NCI-H1417 treated with DMSO at 0.1 percent for 48 hours (cell line): Measurements from ENCODE around the gene CTSC.
A peak's percentile ranks its signal among the peaks of the same experiment; 100 is the strongest.
"Not testable (repeated sequence)": the region's sequence is repeated elsewhere in the genome, so short reads cannot be mapped to it uniquely, and the experiment has no call there.

Experiments used
- DNase-seq: peaks from one replicate; lab custom pipeline; 2025; lab: John Stamatoyannopoulos, UW

The CTSC gene

DNA sequence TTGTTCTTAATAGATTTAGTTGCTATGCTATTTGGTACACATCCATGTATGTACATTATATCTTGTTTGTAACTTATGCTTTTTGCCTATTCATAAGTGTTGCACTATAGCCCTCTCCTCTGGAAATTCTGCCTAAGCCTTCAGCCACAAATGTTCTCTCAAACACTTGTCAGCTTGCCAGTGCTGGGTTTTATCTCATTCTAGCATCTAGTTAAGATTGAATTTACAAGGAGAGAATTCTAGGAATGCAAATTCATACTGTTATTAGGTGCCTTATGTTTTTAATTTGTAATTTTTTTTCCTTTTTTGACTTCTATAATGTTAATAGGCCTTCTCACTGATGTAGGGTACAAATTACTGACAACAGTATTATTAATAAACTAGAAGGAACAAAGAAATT, 14.6 kb upstream of the CTSC start:
- DNase-seq: no peak

DNA sequence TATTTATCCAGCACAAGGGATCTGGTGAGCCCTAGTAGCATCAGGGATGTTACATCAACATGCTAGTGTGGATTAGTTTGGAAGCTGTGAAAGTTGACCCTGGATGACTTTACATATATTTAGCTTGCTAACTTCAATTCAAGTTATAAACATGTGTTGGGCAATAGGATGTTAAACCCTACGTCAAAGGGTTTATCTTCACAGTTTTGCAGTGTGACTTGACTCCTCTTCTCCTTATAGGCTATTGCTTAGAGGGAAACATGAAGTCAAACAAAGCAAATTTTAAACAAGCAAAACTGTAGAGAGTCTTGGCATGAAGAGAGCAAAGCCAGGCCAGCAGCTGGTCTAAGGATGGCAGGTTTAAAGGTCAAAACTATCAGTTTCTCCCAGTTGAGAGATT, 11.3 kb upstream of the CTSC start:
- DNase-seq: no peak

DNA sequence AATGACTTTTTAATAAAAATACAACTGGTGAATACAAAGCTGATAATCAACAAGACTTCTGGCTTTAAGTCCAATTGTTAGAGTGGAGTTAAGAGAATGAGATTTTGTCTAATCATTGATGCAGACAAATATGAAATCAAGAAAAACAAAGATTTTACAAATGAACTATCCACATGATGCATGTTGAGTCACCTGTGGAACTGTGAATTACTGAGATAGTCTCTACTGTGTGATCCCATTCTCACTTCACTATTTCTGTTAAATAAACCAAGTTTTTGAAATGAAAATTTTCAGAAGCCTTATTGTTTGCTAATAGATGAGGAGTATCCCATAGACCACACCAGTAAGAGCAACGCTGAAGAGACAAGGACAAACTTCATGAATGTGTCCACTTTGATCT, 8.4 kb upstream of the CTSC start:
- DNase-seq: no peak

DNA sequence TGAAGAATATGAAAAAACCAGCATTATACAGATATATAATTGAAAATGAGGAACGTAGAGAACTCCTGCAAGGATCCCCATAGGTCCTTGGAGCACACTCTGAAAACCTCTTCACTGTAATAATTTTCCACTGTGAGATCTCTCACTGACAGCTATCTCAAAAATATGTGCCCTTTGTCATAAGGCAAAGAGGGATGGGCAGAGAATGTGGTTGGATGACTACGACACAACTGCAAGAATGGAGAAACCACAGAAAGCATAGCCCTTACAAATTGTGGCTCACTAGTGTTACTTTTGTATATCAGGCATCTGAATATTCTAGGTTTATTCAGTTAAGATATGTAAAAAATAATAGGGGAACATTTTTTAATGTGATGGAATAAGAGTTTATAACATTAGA, 7.9 kb upstream of the CTSC start:
- no peak for DNase-seq

DNA sequence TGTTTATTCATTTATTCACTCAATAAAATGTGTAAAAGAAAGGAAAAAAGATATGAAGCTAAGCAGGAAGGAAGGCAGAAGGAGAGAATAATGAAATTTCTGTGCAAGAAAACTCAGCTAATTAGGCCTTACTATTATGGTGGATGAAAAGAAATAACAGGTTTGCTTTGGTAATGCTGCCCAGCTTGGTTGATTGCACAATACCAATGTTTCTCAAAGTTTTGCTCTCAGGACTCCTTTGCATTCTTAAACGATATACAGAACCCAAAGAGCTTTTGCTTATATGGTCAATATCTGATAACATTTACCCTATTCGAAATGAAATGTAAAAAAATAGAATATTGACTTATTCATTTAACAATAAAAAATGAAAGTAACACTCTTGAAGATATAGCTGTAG, 7.3 kb upstream of the CTSC start:
- no peak for DNase-seq

DNA sequence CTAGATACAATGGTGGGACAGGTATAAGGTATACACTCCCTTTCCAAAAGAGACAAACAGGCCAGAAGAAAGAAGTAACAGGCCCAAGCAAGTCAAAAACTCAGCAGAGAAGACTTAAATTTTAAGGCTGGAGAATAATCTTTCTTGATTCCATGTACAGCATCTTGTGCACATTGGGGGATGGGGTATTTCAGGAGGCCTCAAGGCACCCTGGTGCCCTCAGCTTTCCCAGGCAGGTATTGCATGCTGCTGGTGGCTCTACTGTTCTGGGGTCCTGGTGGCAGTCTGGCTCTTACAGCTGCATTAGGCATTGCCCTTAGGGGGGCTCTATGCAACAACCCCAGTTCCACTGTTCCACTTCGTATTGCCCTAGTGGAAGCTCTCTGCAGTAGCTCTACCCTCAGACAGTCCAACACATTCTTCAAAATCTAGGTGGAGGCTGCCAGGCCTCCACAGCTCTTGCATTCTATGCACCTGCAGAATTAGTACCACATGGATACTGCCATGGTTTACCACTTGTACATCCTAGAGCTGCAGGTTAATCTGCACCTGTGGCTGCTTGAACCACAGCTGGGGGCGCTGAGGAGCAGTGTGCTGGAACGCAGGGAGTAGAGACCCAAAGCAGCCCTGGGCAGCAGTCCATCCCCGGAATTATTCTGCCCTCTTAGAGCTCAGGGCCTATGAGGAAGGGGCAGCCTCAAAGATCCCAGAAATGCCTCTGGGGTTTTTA, 4.2 kb upstream of the CTSC start:
- DNase-seq: no peak

DNA sequence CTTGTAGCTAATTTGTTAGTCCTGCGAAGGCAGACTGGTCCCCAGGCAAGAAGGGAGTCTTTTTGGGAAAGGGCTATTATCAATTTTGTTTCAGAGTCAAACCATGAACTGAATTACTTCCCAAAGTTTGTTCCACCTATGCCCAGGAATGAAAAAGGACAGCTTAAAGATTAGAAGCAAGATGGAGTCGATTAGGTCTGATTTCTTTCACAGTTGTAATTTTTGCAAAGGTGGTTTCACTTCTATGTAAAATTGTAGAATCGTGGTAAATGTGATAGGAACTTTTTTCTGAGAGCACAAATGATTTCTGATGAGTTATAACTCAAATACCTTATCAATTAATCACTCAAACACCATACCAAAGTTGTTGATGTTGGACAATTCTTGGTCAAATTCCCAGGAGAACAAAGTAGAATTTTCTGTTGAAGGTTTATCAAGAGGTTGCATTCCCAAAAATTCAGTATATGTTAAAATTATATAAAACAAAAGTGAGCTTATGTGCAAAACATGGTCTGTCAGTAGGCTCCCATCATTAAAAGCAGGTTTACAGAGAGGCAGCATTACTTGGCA, 2.9 kb upstream of the CTSC start:
- no peak for DNase-seq

DNA sequence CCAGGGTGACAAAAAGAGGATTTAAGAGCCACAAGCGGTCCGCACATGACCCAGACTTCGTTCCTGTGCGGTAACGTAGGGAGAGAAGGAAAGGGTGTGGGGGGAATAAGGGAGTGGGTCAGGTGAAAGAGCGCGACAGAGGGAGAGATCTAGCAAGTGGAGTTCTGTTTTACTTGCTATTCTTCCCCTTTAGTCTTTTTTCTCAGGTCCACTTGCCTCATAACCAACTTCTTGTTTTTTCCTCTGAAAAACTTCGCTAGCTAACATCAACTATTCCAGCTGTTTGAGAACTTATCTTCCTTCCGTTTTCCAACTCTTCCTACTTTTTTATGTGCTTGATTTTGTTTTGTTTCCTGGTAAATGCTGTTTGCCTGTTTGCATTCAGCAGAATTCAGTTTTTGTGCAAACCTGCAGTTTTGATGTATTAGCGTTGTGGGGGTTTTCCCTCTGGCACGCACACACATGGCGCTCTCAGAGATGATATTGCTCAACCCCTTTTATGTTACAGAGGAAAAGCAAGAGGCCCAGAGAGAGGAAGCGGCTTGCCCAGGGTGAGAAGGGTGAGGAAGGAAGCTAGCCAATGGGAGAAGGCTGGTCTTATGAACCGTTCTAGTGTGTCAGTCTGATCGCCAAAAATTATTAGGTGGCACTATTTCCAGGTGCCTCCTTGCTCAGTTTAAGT, 592 bp upstream of the CTSC start:
- DNase-seq: peak; percentile 32

DNA sequence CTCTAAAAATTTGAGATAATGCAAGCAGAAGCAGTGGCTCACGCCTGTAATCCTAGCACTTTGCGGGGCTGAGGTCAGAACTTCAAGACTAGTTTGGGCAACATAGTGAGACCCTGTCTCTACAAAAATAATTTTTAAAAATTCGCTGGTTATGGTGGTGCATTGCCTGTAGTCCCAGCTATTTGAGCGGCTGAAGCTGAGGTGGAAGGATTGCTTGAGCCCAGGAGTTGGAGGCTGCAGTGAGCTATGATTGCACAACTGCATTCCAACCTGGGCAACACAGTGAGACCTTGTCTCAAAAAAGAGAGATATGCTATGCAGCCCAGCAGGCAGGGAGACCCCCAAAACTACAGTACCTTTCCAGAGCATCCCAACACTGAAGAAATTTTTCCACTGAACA, 2.3 kb downstream of the CTSC start:
- DNase-seq: no peak

DNA sequence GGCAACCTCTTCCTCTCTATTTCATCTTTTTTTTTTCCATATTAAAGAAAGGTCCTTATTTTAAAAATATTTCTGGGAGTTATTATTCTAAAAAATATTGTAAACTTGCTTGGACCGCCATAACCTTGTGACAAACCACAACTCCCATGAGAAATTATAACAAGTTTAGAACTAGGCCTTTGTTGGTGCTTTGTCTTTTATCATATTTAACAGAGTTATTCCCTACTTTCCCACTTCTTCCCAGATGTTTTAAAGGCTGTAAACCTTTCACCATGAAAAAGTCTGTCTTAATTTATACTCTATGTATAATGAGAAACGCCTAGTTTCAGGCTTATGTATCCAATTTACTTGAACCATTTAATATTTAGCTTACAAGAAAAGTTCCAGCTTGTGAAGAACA, 3.7 kb downstream of the CTSC start:
- no peak for DNase-seq

DNA sequence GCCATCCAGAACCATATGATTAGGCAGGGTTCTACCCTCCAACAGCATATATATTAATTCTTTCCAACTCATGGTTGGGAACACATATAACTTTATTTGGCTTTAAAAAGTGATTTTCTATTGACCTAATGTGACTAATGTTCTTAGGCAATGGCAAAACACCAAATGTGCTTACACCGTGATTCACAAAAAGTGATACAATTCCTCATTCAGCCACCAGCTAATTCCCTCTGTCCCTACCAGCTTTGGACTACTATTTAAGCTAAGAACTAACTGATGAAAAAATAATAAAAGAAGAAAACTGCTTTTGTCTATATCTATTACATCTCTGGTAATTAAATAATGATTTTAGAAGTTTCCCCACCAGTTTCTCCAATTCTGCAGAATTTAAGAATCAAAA, 4.7 kb downstream of the CTSC start:
- DNase-seq: no peak

DNA sequence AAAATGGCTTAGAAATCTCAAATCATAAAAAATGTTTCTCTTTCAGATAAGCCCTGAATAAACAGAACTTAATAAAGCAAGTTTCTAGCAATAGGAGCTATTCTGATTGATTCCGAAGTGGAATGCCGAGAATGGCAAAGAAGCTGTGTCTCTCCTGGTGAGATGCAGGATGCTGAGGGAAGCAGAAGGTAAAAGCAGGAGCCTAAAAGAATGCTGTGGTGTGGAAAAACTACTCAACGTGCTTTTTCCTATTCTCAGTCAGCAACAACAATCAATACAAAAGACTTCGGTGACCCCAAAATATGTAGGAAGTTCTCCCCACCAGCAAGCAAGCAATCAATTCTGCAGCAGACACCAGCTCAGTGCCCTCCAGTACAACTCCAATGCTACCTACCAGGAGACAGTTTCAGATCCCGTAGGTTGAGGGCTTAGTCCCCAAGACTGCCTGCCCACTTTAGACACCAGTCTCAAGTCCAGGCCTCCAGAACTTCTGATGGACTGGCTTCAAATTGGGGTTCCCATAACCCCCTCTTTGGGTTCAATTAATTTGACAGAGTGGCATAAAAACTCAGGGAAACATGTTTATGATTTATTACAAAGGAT, 6.6 kb downstream of the CTSC start:
- no peak for DNase-seq

DNA sequence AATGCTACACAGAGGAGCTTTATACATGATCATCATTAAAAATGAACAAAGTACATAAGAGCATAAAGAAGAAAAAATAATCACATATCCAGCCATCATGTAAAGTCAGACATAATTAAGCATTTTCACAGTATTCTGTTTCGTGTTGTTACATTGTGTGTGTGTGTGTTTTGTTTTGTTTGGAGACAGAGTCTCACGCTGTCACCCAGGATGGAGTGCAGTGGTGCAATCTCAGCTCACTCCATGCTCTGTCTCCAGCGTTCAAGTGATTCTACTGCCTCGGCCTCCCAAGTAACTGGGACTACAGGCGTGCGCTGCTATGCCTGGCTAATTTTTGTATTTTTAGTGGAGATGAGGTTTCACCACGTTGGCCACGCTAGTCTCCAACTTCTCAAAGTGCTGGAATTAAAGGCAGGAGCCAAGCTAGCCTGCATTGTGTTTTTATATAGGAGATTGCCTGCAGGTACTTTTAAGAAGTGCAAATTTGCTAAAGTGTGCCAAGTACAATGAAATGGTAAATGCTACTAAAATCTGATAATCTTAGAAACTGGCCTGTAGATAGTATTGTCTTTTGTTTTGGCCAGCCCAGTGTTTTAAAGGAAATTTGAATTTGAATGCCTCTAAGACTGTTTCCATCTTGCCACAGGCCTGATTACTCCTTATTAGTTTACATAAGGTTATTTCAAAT, 7.8 kb downstream of the CTSC start:
- DNase-seq: no peak

DNA sequence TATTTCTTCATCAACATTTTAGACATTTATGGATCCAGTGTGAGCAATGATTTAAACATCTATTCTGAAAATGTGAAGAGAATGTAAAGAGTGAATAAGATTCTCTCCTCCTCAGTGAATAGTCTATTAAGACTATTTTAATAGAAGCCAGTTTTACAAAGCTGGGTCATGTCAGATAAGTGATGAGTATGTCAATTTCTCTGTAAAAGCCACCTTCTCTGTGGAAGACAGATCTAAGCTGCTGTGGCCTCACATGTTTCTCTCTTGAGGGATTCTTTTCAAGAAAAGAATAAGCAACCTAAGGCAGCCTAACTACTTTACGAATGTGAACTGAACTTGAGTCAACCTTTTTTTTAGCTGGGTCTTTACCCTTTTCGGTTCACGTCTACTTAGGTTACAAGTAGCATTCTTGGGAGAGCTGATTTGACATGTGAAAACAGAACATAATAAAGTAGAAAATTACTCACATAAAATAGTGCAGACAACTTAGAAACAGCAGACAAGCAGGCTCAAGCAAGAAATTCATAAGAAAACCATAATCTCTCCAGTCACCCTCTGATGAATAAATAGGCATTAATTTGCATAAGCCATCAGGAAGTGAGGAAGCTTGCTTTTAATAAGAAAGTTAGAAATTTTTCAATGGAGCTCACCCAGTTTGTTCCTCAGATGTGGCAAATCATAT, 9.9 kb downstream of the CTSC start:
- DNase-seq: no peak

DNA sequence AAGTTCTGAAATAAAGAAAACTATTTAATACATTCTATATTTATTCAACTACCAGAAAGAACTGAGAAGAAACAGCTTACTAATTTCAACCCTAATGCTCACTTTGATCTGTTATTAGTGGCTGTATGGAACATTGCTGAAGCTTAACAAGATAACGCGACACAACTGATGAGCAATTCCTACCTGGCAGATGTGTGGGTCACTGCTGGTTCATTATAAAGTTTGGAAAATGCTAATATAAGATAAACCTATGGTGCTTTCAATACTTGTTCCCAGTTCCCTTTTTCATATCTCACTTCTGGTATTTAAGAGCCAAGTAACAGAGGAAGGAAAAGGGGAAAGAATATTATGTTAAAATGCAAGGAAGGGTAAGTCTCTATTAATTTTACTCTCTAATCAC, 10.5 kb downstream of the CTSC start:
- DNase-seq: no peak

DNA sequence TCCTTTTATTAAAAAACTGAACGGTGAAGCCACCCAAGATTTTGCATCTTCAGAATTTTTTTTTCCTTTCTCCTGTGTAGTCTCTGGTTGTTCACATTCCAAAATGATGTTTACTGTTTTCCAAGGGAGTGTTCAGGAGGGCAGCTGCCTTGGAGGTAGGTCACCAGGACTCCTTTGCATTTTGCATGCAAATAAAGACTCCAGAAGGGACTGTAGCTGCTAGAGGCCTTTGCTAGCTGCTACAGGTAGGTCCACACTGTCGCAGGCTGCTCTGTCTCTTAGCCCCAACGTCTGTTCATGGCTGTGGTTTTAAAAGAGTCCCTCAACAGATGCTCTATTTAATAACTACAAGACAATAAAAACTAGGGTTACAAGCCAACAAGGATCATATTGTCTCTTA, 11.4 kb downstream of the CTSC start:
- DNase-seq: no peak

DNA sequence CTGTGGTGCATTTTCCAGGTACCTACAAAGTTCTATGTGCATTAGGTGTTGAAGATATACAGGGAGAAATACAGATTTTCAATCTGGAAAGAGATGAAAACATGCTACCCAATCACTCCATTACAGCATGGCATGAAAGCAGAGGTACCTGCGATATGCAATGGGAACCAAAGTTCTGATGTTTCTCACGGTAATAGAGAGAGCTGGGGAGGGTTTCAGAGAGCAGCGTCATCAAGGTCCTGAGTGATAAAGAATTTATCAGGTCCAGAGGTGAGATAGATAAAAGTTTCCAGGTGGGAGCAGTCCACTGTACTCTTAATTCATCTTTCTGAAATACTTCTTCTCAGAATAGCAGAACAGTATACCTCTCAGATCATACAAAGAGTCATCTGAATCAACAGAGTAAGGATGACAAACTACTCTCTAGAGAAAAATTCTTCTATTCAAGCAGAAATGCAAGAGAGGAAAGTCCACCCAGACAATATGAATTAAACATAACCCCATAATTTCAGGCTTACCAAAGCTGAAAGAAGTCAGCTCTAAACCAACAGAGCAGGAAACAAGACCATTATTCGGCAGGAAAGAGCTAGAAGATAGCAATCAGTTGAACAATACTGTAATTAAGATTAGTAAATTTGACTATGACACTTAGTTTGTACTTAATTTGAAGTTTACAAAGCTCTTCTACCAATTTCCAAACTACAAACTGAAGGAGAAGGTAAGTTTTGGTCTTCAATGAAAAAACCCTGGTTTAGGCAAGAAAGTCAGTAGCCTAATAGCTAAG, 12.8 kb downstream of the CTSC start:
- DNase-seq: no peak

DNA sequence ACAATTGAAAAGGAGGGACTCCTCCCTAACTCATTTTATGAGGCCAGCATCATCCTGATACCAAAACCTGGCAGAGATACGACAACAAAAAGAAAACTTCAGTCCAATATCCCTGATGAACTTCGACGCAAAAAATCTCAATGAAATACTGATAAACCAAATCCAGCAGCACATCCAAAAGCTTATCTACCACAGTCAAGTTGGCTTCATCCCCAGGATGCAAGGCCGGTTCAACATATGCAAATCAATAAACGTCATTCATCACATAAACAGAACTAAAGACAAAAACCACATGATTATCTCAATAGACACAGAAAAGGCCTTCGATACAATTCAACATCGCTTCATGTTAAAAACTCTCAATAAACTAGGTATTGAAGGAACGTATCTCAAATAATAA, 14.7 kb downstream of the CTSC start:
- DNase-seq: not testable (repeated sequence)

DNA sequence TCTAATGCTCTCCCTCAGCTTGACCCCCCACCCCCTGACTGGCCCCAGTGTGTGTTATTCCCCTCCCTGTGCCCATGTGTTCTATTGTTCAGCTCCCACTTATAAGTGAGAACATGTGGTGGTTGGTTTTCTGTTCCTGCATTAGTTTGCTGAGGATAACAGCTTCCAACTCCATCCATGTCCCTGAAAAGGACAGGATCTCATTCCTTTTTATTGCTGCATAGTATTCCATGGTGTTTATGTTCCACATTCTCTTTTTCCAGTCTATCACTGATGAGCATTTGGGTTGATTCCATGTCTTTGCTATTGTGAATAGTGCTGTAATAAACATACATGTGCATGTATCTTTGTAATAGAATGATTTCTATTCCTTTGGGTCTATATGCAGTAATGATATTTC, 16.1 kb downstream of the CTSC start:
- not testable (repeated sequence) for DNase-seq

DNA sequence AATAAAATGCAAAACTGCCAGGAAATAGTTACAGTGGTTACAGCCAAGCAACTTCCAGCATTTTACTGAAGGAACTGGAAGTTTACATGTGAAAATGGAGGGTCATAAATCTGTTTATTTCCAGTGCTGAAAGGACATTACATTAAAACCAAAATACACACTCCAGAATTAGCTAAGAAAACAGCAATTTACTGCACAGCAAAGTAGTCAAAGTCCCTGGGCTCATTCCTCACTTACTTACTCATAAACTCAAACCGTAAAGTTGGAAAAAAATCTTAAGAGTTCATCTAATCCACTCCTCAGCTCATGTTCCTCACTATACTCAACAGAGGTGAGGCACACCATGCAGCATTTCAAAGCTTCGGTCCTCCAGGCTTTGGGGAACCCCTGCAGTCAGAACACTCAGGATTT, 17.4 kb downstream of the CTSC start:
- DNase-seq: no peak

DNA sequence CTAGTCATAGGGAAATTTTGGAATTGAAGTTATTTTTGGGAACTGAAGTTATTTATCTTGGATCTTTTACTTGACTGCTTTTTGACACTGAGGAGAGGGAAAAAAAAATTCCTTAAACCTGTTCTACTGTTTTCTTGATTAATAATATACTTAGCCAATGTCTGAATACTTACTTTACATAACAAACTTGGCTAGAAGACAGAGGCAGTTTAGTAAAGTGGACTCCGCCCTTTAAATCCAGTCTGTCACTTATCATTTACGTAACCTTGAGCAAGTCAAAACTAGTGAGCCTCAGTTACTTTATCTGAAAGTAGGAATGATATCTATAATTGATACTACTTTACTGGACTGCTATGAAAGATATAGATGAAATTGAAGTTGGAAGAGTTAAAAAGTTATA, 19.5 kb downstream of the CTSC start:
- no peak for DNase-seq
